GM21423 (cell line): ENCODE measurements around the gene TTC7B.
A peak's percentile ranks its signal among the peaks of the same experiment; 100 is the strongest.
"Not testable (repeated sequence)": the region's sequence is repeated elsewhere in the genome, so short reads cannot be mapped to it uniquely, and the experiment has no call there.

Experiments
- ATAC-seq: cut with Tn5 transposase; IDR thresholded peaks from one replicate; pipeline ENCODE4 v1.9.1; 2021; ENCODE audit warnings: mild to moderate bottlenecking, moderate library complexity; ENCODE audit not compliant: unreplicated experiment

TTC7B gene

GRCh38 chr14:90830931-90831701 lies 14.9 kb upstream of the TTC7B start:
- ATAC-seq = no peak

GRCh38 chr14:90829677-90830076 lies 13.4 kb upstream of the TTC7B start:
- no peak for ATAC-seq

GRCh38 chr14:90828642-90829487 lies 12.6 kb upstream of the TTC7B start:
- peak; percentile 47 for ATAC-seq

GRCh38 chr14:90827919-90828610 lies 11.8 kb upstream of the TTC7B start:
- ATAC-seq = peak; percentile 98

GRCh38 chr14:90823542-90823941 lies 7.3 kb upstream of the TTC7B start:
- not testable (repeated sequence) for ATAC-seq

- ATAC-seq = peak; percentile 63
Observed at GRCh38 chr14:90820958-90821357, 4.7 kb upstream of the TTC7B start.

GRCh38 chr14:90819734-90820393 lies 3.6 kb upstream of the TTC7B start:
- no peak for ATAC-seq

GRCh38 chr14:90818715-90819114 lies 2.5 kb upstream of the TTC7B start:
- ATAC-seq = no peak

- no peak for ATAC-seq
Observed at GRCh38 chr14:90816681-90817436, 629 bp upstream of the TTC7B start.

GRCh38 chr14:90815572-90815821 lies 733 bp downstream of the TTC7B start:
- ATAC-seq = no peak

GRCh38 chr14:90814806-90815571 lies 1.2 kb downstream of the TTC7B start:
- ATAC-seq = no peak

- no peak for ATAC-seq
Observed at GRCh38 chr14:90813442-90813841, 2.8 kb downstream of the TTC7B start.

- no peak for ATAC-seq
Observed at GRCh38 chr14:90812109-90812508, 4.1 kb downstream of the TTC7B start.

- ATAC-seq = no peak
Observed at GRCh38 chr14:90811641-90812040, 4.6 kb downstream of the TTC7B start.

- ATAC-seq = no peak
Observed at GRCh38 chr14:90810806-90811205, 5.4 kb downstream of the TTC7B start.

- no peak for ATAC-seq
Observed at GRCh38 chr14:90809530-90810312, 6.5 kb downstream of the TTC7B start.

GRCh38 chr14:90808759-90809529 lies 7.3 kb downstream of the TTC7B start:
- no peak for ATAC-seq

- no peak for ATAC-seq
Observed at GRCh38 chr14:90807060-90807459, 9.2 kb downstream of the TTC7B start.
